GM18526 (cell line): Measurements from ENCODE around the gene NAPB.

Experiments
- POLR2A ChIP-seq: IDR thresholded peaks from 3 replicates; pipeline ENCODE4 v1.6.1; 2011; ENCODE audit not compliant: insufficient read length; ENCODE audit errors: extremely low read depth

Gene NAPB

DNA sequence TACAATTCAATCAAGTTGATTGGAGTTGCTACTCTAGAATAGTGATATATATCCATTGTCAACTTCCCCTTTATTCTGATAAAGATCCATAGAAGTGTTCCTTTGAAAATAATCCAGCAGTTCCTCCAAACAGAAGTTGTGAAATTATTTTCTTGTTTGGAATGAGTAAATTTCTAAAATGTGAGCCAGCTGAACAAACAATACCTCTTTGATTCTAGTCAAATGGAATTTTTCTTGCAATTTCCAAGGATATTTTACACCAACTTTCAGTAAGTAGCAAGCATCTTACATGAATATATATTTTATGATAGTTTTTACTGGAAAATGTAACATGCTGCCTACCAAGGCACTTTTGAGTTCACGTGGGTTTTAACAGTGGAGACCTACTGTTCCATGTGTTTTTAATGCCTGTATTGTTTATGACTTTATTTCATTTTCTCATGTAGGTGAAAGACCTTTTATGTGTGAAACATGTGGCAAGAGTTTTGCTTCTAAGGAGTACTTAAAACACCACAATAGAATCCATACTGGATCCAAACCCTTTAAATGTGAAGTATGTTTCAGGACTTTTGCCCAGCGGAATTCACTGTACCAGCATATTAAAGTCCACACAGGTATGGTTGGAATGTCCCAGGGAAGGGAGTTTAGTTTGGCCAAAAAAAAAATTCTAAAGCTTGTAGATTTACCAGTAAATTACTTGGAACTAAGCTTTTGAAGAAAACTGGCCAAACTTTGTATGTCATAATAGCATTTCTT, 52.8 kb downstream of the NAPB start:
- no peak for TF ChIP-seq POLR2A

DNA sequence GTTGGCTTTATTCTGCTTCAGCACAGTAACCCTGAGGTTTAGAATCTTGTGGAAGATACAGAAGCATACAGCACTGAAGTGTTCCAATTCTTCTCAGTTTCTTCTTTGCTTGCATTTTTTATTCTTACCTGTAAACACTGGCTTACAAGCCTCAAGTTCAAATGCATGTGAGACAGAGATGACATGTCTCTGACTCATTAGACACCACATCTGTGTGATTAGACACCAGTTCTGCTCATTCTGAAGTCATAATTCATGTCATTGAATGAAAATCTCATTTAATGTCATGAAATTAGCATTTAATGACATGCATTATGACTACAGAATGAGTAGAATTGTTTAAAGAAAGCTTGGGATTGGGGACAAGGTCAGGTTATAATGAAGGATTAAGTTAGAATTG, 53.5 kb downstream of the NAPB start:
- TF ChIP-seq POLR2A, result no peak

DNA sequence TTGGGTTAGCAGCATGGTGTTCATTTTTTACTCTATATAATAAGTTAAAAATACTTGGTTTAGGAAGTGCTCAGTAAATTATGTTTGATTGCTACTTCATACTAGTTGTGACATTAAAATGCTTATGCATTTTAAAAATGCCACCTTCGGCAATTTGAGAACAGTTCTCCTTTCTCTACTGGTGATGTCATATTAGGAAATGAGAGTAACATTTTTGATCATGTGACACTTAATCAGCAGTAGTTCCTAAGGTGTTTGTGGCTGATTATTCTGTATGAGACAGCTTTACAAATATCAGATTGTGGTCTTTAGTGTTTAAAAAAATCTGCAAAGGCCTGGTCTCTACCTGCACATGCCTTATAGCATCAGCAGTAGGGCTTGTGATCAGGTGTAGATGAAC, 54.9 kb downstream of the NAPB start:
- TF ChIP-seq POLR2A, result no peak

DNA sequence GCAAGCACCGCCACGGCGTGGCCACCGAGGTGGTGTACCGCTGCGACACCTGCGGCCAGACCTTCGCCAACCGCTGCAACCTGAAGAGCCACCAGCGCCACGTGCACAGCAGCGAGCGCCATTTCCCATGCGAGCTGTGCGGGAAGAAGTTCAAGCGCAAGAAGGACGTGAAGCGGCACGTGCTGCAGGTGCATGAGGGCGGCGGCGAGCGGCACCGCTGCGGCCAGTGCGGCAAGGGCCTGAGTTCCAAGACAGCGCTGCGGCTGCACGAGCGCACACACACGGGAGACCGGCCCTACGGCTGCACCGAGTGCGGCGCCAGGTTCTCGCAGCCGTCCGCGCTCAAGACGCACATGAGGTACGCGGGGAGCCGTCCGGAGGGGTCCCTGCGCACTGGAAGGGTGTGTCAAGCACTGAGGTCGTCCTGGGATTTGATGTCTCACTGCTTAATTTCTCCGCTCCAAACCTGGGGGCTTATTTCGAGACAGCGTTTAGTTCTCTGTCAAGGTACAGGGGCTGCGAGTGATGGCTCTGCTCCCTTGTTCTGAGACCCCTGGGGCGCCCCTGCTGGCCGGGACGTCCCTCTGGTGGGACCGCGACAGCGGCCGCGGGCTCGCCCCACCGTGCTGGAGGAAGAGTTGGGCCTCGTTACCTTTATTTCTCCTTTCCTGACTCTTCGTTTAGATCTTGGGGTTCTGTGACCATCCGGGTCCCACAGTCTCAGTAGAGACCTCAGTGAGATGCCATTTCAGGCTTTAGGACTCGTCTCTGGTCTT, 55.7 kb downstream of the NAPB start:
- no peak for TF ChIP-seq POLR2A

DNA sequence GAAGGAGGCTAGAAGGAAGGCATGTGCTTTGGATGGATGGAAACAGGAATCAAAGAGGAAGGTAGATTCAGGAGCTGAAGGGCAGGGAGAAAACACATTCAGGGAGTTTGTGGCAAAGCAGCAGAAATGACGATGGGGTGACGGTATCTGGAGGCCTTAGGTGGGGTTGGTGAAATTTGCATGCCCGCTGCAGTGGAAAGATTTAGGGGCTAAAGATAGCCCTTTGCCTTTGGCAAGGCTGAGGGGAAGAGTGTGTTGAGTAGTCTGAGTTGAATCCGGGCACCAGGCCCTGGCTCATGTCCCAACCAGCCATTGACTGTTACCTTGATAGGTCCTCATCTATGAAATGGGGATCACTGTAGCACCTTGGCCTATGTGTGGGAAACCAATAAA, 58.0 kb downstream of the NAPB start:
- TF ChIP-seq POLR2A, result no peak

DNA sequence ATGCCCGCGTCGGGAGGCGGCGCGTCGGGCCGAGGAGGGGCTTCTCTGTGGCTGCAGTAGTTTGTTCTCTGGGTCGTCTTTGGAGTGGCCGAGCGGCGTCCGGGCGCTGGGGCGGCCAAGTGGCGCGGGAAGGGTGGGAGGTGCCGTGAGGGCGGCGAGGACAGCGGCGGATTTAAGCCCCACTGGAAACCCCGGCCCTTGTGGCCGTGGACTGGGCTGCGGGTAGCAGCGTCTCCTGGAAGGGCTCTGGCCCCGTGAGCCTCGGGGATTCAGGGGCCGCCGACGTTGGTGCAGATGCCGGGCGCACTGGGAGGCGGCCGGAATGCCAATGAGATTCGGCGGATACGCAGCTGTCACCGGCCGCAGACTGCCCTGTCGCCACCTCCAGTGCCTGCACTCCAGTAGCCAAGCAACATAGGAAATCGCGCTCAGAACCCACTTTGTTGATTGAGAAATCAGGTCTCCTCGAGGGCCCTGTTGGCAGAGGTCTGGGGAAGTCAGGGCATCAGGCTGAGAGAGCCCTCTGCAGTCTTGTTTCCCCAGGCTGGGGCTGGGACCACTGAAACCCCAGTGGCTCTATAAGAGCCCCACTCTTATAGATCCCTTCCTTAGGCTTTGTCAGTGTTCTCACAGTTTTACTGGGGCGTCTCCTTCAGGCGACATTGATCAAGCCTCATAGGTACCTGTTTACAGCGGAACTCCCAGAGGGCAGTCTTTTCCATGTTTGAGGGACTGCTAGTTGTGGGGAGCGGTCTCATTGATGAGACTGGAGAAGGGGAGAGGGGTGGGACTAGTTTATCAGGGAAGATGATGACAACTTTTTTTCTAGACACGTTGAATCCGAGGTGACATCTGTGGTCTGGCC, 58.7 kb downstream of the NAPB start:
- TF ChIP-seq POLR2A, result no peak

DNA sequence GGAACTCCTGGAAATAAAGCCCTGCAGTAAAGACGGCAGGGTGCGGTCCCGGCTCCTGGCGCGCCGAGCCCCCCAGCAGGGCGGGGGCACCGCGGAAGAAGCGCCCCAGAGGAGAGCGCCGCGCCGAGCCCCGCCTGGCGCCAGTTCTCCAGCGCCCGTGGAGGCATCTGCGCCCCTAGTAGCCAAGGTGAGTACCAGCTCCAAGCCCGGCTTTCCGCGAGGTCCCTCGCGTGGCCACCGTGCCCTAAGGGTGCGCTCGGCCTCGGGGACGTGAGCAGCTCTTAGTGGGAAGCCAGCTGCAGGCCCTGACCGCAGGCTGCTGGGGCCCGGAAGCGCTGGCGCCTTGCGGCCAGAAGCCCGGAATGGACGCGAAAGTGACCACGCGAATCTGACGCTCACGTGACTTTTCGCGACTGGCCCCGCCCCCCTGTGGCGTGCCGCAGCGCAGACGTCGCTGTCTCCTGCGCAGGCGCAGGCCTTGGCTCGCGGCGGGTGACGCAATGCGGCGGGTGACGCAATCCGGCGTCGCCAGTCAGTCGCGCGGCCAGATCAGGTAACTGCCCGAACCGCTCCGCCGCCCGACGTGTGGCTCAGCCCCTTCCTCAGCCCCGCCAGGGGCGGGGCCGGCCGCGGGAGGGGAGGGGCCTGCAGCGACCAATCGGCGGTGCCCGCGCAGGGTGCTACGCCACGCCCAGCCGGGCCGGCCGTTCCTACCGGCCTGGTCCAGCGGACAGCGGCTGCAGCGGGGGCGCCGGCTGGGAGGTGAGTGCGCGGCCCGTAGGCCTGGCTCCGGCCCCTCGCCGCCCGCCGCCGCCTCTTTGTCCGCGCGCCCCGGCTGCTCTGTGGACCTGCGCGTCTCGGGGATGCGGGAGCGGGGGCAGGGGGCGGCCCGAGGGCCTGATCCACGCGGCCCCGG, 59.6 kb downstream of the NAPB start, which contains the start of gene GZF1:
Gene GZF1, plus strand, starts transcription at position 707 of the 916 bp plus-strand sequence. CDS start 2,202 bp downstream, outside the sequence.
- TF ChIP-seq POLR2A, result peak; percentile 81

DNA sequence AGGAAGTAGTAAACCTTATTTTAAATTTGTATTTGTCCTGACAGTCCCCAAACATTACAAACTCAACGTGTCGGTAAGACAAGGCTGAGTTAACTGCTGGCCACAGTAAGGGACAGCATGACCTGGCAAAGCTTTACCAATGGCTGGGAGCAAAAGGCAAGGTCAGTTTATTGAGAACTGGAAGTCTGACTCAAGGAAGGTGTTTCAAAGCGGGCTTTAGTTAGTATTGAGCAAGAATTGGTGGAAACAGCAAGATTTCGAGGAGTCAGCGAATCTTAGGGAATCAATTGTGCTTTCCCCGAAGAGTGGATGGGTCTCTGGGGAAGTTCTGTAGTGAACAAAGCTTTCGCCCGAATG, 60.2 kb downstream of the NAPB start:
- no peak for TF ChIP-seq POLR2A

DNA sequence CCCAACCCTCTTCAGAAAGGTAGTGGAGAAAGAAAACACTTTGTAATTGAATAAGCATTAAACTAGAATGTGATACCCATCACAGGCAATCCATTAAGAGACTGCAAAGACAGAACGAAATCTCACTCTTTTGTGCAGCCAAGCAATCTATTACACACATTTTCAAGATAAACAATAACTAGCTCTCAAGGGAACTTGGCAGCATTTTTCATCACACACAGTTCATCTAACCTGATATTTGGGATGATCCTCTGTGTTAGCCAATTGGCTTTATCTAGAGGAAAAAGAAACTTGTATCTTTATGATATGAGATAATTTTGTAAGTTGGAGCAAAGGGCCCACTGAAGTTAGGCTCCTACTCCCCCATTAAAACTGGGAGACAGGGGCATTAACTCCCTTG, 60.8 kb downstream of the NAPB start:
- no peak for TF ChIP-seq POLR2A

DNA sequence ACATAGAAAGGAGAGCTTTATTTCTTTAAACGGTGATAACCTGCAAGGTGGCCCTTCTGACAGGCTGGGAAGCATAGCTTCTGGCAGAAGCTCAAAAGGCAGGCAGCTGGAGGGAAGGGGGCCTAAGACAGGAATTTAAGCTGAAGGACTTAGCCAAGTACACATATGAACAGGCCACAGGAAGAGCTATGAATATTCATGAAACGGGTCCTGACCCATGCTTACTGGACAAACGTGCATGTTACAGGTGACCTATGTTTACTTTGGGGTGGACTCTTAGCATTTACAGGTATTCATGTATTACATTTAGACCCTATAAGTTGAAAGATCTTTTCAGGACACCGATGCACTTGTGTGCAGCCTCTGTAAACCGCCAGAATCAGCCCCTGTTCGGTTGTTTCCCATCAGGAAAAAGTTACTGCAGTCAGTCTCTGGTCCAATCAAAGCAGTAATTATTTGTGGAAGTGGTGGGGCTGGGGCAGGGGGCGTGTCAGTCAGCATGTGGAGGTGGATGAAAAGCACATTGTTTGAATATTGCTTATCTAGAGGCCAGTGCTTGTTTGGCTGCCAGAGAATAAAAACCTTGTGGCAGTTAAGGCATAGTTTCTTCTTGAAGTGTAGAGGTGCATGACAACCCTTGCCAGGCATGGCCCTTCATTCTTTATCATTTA, 62.2 kb downstream of the NAPB start:
- no peak for TF ChIP-seq POLR2A

DNA sequence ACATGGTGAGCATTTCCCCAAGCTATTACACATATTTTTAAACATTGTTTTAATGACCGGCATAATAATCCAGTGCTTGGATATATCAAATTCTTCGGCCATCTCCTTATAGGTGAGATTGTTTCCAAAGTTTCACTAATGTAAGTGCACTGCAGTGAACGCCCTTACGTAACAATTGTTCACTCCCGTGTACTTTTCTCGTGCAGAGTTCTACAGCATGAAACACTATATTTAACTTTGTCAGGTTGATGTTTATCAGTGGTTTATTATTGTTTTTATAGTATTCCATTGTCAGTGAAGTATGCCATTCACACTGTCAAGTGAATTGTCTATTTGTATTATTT, 62.8 kb downstream of the NAPB start:
- TF ChIP-seq POLR2A, result no peak

DNA sequence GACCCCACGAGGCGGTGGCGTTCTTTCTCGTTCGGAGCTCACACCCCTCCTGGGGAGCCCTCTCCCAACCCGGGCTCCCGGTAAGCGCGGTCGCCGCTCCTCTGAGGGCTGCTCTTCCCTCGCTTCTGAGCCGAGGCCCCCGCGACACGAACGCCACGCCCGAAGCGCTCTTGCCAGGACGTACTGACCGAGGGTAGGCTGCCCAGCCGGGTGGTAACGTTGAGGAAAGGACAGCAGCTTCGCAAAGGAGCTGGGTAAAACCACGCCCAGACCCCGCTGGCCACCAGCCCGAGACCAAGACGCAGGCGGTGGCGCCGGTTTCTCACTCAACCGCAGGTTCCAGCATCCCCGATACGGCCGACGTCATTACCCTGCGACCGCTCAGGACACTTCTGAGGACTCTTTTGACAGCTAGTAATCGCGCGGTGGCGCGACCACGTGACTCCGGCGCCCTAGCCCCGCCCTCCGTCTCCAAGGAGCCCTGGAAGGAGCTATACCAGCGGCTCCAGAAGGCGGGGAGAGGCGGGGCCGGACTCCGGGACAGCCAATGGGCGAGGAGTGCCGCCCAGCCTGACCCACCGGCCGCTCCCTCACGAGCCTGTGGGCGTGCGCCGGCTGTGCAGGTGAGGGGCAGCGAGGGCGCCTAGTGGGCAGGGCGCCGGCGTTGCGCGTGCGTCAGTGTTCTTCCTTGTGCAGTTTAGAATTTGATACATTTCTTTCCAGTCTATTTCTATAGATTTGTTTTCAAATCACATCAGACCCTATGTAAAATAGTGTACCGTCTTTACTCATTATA, 63.3 kb downstream of the NAPB start:
- peak; percentile 73 for TF ChIP-seq POLR2A

DNA sequence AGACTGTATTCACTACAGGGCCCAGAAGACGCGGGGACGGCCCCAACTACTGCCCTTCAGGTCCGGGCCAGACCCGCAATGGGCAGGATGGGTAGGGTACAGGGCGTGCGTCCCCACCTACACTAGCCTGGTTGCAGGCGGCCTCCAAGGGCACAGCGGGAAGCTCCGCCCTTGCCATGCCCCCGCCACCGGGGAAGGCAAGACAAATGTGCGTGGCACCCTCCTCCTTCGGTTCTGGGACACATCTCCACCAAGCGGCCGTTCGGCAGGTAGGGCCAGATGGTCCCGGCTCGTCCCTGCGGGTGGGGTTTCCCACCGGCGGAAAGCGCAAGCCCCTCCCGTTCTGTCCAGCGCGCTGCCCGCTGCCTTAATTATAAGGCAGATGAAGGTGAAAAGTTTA, 65.1 kb downstream of the NAPB start:
- no peak for TF ChIP-seq POLR2A
